Mesendoderm (in vitro differentiated cells): ENCODE data around the gene ADARB2.

Experiments used
- DNase-seq: peaks from one replicate; pipeline ENCODE4 v3.0.0; 2013
- H2AK5ac ChIP-seq: 2 replicates; pipeline ENCODE4 v1.6.1; 2013; ENCODE audit warnings: low read length, inconsistent platforms
- H2BK120ac ChIP-seq: 2 replicates; pipeline ENCODE4 v1.6.1; 2013; ENCODE audit warnings: low read depth, mild to moderate bottlenecking, low read length, moderate library complexity, mixed read lengths
- H2BK15ac ChIP-seq: replicated peaks from 2 replicates; pipeline ENCODE4 v1.6.1; 2013; ENCODE audit warnings: low read depth, mild to moderate bottlenecking, moderate library complexity
- H2BK5ac ChIP-seq: 2 replicates; pipeline ENCODE4 v1.6.1; 2013; ENCODE audit warnings: low read length, inconsistent platforms
- H3K18ac ChIP-seq: 2 replicates; pipeline ENCODE4 v1.6.1; 2013; ENCODE audit warnings: mild to moderate bottlenecking, low read length, mixed read lengths
- H3K23ac ChIP-seq: one replicate; pipeline ENCODE4 v1.6.1; 2013; ENCODE audit warnings: low read length
- H3K27ac ChIP-seq: 2 replicates; pipeline ENCODE4 v1.5.1; 2013; ENCODE audit warnings: low read depth, mild to moderate bottlenecking, inconsistent platforms, low read length, moderate library complexity
- H3K27me3 ChIP-seq: 2 replicates; pipeline ENCODE4 v1.6.1; 2013; ENCODE audit warnings: low read length, control low read depth, mild to moderate bottlenecking, inconsistent platforms; ENCODE audit not compliant: insufficient read depth, poor library complexity
- H3K36me3 ChIP-seq: 2 replicates; pipeline ENCODE4 v1.6.1; 2013; ENCODE audit warnings: low read length, inconsistent platforms; ENCODE audit not compliant: control insufficient read depth, insufficient read depth
- H3K4ac ChIP-seq: one replicate; pipeline ENCODE4 v1.6.1; 2013; ENCODE audit warnings: low read depth, mild to moderate bottlenecking, low read length, moderate library complexity
- H3K4me1 ChIP-seq: 2 replicates; pipeline ENCODE4 v1.6.1; 2013; ENCODE audit warnings: low read depth, low read length, inconsistent platforms; ENCODE audit not compliant: control insufficient read depth
- H3K4me2 ChIP-seq: 2 replicates; pipeline ENCODE4 v1.6.1; 2013; ENCODE audit warnings: low read length
- H3K4me3 ChIP-seq: 2 replicates; pipeline ENCODE4 v1.5.1; 2013; ENCODE audit warnings: mild to moderate bottlenecking, low read length
- H3K56ac ChIP-seq: one replicate; pipeline ENCODE4 v1.6.1; 2013; ENCODE audit warnings: low read length
- H3K79me1 ChIP-seq: 2 replicates; pipeline ENCODE4 v1.6.1; 2013; ENCODE audit warnings: low read length, inconsistent platforms
- H3K79me2 ChIP-seq: 2 replicates; pipeline ENCODE4 v1.6.1; 2013; ENCODE audit warnings: mild to moderate bottlenecking, low read length; ENCODE audit not compliant: control insufficient read depth, insufficient read depth
- H3K9ac ChIP-seq: 2 replicates; pipeline ENCODE4 v1.6.1; 2013; ENCODE audit warnings: low read length, inconsistent platforms
- H4K5ac ChIP-seq: one replicate; pipeline ENCODE4 v1.6.1; 2013; ENCODE audit warnings: low read length
- H4K8ac ChIP-seq: one replicate; pipeline ENCODE4 v1.6.1; 2013; ENCODE audit warnings: low read depth, mild to moderate bottlenecking, control low read depth, low read length, moderate library complexity
- WGBS: extraction: QIAGEN DNeasy Blood & Tissue Kit; methylation state at CpG from one replicate; pipeline ENCODE4 v1.1.7; 2013; ENCODE audit warnings: low lambda C conversion rate, missing lambda C conversion rate; ENCODE audit not compliant: insufficient coverage; ENCODE audit errors: extremely low coverage; 5-methylcytosine and 5-hydroxymethylcytosine counted together

Gene ADARB2

DNA sequence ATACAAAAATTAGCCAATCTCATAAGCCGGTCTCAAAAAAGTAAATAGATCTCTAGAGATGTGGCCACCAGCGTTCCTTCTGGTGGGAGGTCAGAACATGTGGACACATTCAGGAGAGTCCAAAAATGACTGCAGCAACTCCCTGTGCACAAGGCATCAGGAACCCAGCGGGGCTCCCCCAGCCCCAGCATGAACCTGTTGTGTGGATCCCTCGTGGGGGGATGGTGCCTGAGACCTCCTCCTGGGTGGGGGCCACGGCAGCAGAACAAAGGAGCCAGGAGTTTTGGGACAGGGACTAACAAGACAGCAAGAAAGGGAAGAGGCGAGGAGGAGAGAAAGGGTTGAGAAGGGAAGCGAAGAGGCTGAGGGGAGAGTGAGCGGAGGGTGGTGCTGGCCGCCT is 559.4 kb downstream of the ADARB2 start:
- H3K27ac ChIP-seq, result no peak overlapping the region
- no peak overlapping the region for H4K5ac ChIP-seq
- H3K79me1 ChIP-seq, result no peaks in the 10 kb centered on the region
- no peaks in the 10 kb centered on the region for H3K4me1 ChIP-seq
- H2BK5ac ChIP-seq, result no peak overlapping the region
- H2BK120ac ChIP-seq, result no peak overlapping the region
- no peak overlapping the region for H2AK5ac ChIP-seq
- no peaks in the 10 kb centered on the region for H3K79me2 ChIP-seq
- WGBS, result no CpG with 5 or more reads among the region's 9 CpGs
- H3K4me2 ChIP-seq, result no peak overlapping the region
- no peak overlapping the region for H3K56ac ChIP-seq
- no peak overlapping the region for H2BK15ac ChIP-seq
- H3K36me3 ChIP-seq, result no peaks in the 10 kb centered on the region
- no peak for DNase-seq
- H3K4ac ChIP-seq, result no peak overlapping the region
- no peak overlapping the region for H3K23ac ChIP-seq
- H3K4me3 ChIP-seq, result no peak overlapping the region
- H3K27me3 ChIP-seq, result no peaks in the 10 kb centered on the region
- no peak overlapping the region for H4K8ac ChIP-seq
- H3K18ac ChIP-seq, result no peak overlapping the region
- H3K9ac ChIP-seq, result no peak overlapping the region

DNA sequence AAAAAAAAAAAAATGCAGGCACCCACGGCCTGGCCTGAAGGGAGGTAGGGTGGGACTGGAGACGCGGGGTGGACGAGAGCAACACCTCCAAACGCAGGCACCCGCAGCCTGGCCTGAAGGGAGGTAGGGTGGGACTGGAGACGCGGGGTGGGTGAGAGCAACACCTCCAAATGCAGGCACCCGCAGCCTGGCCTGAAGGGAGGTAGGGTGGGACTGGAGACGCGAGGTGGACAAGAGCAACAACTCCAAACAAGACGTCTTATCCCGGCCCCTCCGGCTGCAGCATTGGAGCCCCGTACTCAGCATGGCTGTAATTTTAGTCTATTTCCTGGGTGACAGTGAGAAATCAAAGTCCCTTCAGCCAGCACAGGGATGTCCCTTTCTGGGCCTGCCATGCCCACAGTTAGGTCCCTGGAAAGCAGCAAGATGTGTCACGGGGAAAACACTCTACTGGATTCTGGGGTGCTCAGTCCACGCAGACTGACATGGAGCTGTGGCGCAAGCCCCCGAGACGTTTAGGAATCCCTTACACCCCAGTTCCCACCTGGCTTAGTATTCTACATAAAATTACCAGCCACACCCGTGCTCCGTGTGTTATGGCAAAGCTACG is 561.3 kb downstream of the ADARB2 start:
- Histone ChIP-seq H3K4me1 (no peaks in the 10 kb centered on the region), H3K79me1 (no peaks in the 10 kb centered on the region), H3K9ac (no peak overlapping the region), H3K4ac (no peak overlapping the region), H3K4me3 (no peak overlapping the region), H4K8ac (no peak overlapping the region), H4K5ac (no peak overlapping the region), H2BK15ac (no peak overlapping the region), H3K27me3 (no peaks in the 10 kb centered on the region), H3K79me2 (no peaks in the 10 kb centered on the region), H3K56ac (no peak overlapping the region), H2AK5ac (no peak overlapping the region), H3K23ac (no peak overlapping the region), H3K4me2 (no peak overlapping the region), H3K27ac (no peak overlapping the region), H2BK5ac (no peak overlapping the region), H2BK120ac (no peak overlapping the region), H3K18ac (no peak overlapping the region), H3K36me3 (no peaks in the 10 kb centered on the region)
- WGBS, result no CpG with 5 or more reads among the region's 23 CpGs
- no peak for DNase-seq

DNA sequence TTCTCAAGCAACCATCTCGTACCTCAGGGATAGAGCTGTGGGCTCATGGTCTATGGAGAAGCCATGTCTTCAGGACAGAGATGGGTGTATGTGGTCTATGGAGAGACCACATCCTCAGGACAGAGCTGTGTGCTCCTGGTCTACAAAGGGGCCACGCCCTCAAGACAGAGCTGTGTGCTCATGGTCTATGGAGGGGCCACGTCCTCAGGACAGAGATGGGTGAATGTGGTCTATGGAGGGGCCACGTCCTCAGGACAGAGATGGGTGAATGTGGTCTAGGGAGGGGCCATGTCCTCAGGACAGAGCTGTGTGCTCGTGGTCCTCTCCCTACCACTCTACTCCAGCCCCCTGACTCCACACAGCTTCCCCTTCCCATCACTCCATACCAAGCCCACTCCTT is 563.3 kb downstream of the ADARB2 start:
- no peak overlapping the region for H3K56ac ChIP-seq
- no peaks in the 10 kb centered on the region for H3K79me1 ChIP-seq
- H3K4me2 ChIP-seq, result no peak overlapping the region
- H3K9ac ChIP-seq, result no peak overlapping the region
- no peaks in the 10 kb centered on the region for H3K36me3 ChIP-seq
- no peak overlapping the region for H3K18ac ChIP-seq
- H3K23ac ChIP-seq, result no peak overlapping the region
- no peaks in the 10 kb centered on the region for H3K27me3 ChIP-seq
- H3K27ac ChIP-seq, result no peak overlapping the region
- no peak overlapping the region for H2BK15ac ChIP-seq
- H3K79me2 ChIP-seq, result no peaks in the 10 kb centered on the region
- no peak overlapping the region for H4K5ac ChIP-seq
- no peak overlapping the region for H2BK5ac ChIP-seq
- H3K4ac ChIP-seq, result no peak overlapping the region
- no peak overlapping the region for H2BK120ac ChIP-seq
- no peaks in the 10 kb centered on the region for H3K4me1 ChIP-seq
- H4K8ac ChIP-seq, result no peak overlapping the region
- no peak overlapping the region for H2AK5ac ChIP-seq
- no peak overlapping the region for H3K4me3 ChIP-seq
- WGBS, result no CpG with 5 or more reads among the region's 5 CpGs
- no peak for DNase-seq

DNA sequence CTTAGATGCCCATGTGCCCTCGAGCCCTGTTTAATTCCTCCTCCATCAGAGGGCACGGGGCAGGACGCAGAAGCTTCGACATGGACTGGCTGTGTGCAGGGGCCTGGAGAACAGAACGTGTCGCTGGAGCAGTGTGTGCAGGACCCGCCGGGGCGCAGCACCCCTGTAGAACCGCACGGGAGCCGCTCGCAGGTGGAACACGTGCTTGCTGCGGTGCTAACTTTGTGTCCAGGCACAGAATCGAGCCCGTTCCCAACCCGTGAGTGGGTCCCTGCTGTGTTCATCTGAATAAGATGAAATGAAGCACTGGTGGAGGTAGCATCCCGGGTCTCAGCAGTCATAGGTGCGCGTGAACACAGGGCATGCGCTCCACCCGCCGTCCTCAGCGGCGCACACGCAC is 564.2 kb downstream of the ADARB2 start:
- H3K36me3 ChIP-seq, result no peaks in the 10 kb centered on the region
- no peaks in the 10 kb centered on the region for H3K4me1 ChIP-seq
- no peak overlapping the region for H3K56ac ChIP-seq
- no peak overlapping the region for H3K4me2 ChIP-seq
- H3K9ac ChIP-seq, result no peak overlapping the region
- DNase-seq, result no peak
- H2BK15ac ChIP-seq, result no peak overlapping the region
- H4K8ac ChIP-seq, result no peak overlapping the region
- WGBS, result no CpG with 5 or more reads among the region's 27 CpGs
- no peak overlapping the region for H3K18ac ChIP-seq
- H3K79me1 ChIP-seq, result no peaks in the 10 kb centered on the region
- H3K27me3 ChIP-seq, result no peaks in the 10 kb centered on the region
- H3K79me2 ChIP-seq, result no peaks in the 10 kb centered on the region
- no peak overlapping the region for H3K27ac ChIP-seq
- no peak overlapping the region for H2AK5ac ChIP-seq
- H2BK120ac ChIP-seq, result no peak overlapping the region
- H3K4me3 ChIP-seq, result no peak overlapping the region
- no peak overlapping the region for H4K5ac ChIP-seq
- no peak overlapping the region for H3K23ac ChIP-seq
- no peak overlapping the region for H3K4ac ChIP-seq
- no peak overlapping the region for H2BK5ac ChIP-seq

DNA sequence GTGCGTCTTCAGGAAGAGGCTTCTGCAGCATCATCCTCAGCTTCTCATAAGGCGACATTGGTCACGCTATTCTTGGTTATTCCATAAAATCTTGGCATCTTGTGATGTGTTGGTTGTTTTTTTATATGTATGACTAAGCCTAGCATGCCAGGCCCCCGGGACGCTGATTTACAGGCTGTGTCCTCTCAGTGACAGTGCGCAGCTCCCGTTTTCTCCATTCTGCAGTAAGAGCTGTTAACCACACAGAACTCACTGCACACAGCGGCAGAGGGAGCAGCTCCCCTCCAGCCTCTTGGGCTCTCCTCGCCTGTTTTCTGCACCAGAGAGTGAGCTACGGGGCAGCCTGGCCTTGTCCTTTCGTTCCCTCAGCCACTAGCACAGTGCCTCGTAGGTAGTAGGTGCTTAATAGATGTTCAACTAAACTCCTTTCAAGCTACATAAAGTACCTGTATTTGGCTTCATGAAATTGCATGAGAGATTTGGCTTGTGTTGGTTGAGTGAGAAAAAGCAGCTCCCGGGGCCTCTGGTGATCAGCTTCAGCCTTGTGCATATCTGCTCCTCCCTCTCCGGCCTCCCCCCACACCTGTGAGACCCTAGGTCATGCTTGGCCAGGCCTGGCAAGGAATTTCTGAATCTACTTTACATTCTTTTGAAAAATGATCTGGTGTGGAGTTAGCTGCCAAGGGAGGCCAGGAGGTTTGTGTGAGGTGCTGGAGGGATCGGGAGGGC is 564.9 kb downstream of the ADARB2 start:
- H3K4me2 ChIP-seq, result no peak overlapping the region
- H4K5ac ChIP-seq, result no peak overlapping the region
- WGBS, result no CpG with 5 or more reads among the region's 15 CpGs
- no peak overlapping the region for H2AK5ac ChIP-seq
- no peaks in the 10 kb centered on the region for H3K79me2 ChIP-seq
- no peak overlapping the region for H3K4ac ChIP-seq
- no peak overlapping the region for H3K9ac ChIP-seq
- H3K23ac ChIP-seq, result no peak overlapping the region
- no peak for DNase-seq
- H3K56ac ChIP-seq, result no peak overlapping the region
- no peak overlapping the region for H3K4me3 ChIP-seq
- H2BK5ac ChIP-seq, result no peak overlapping the region
- H3K18ac ChIP-seq, result no peak overlapping the region
- H2BK120ac ChIP-seq, result no peak overlapping the region
- H3K4me1 ChIP-seq, result no peaks in the 10 kb centered on the region
- H3K36me3 ChIP-seq, result no peaks in the 10 kb centered on the region
- no peak overlapping the region for H2BK15ac ChIP-seq
- H3K79me1 ChIP-seq, result no peaks in the 10 kb centered on the region
- H4K8ac ChIP-seq, result no peak overlapping the region
- H3K27me3 ChIP-seq, result no peaks in the 10 kb centered on the region
- no peak overlapping the region for H3K27ac ChIP-seq

DNA sequence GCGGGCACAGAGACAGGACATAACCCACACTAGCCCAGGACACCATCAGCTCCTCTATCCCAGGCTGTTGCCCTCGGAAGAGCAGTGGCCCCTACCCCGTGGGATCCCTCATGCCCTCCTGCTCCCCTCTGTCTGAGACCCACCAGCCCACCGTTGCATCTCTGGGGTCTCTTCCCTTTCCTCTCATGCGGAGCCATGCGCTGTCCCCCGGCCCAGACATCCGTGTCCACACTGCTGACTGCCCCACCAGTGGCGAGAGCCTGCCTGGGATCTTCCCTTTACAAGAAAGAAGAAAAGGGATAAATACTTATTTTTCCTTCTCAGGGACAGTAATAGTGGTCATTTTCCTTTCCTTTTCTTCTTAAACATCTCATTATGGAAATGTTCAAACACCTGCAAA is 565.7 kb downstream of the ADARB2 start:
- no peak overlapping the region for H3K23ac ChIP-seq
- no peaks in the 10 kb centered on the region for H3K4me1 ChIP-seq
- no peak overlapping the region for H3K4me2 ChIP-seq
- no peak overlapping the region for H4K8ac ChIP-seq
- H2BK5ac ChIP-seq, result no peak overlapping the region
- H3K27ac ChIP-seq, result no peak overlapping the region
- no peak overlapping the region for H3K4ac ChIP-seq
- no peaks in the 10 kb centered on the region for H3K36me3 ChIP-seq
- H3K79me1 ChIP-seq, result no peaks in the 10 kb centered on the region
- no peak overlapping the region for H2BK120ac ChIP-seq
- whole genome bisulfite sequencing, result no CpG with 5 or more reads among the region's 9 CpGs
- H2BK15ac ChIP-seq, result no peak overlapping the region
- no peak overlapping the region for H3K56ac ChIP-seq
- no peak overlapping the region for H3K18ac ChIP-seq
- H3K9ac ChIP-seq, result no peak overlapping the region
- no peak overlapping the region for H3K4me3 ChIP-seq
- H3K27me3 ChIP-seq, result no peaks in the 10 kb centered on the region
- H2AK5ac ChIP-seq, result no peak overlapping the region
- no peaks in the 10 kb centered on the region for H3K79me2 ChIP-seq
- H4K5ac ChIP-seq, result no peak overlapping the region
- no peak for DNase-seq
